NCI-H2029 (cell line): ENCODE results near the gene MEIOSIN.
A peak's percentile ranks its signal among the peaks of the same experiment; 100 is the strongest.
"Not testable (repeated sequence)": the region's sequence is repeated elsewhere in the genome, so short reads cannot be mapped to it uniquely, and the experiment has no call there.

Experiments
- DNase-seq: peaks from one replicate; lab custom pipeline; 2025; lab: John Stamatoyannopoulos, UW

Gene MEIOSIN

GRCh38 chr19:45780448-45781213, 47.4 kb downstream of the MEIOSIN start:
- peak; percentile 27 for DNase-seq

GRCh38 chr19:45781214-45782161, 48.2 kb downstream of the MEIOSIN start:
- peak; percentile 81 for DNase-seq

GRCh38 chr19:45782162-45782691, 49.0 kb downstream of the MEIOSIN start, which contains the start of gene DMPK:
Gene DMPK (minus strand): TSS chr19:45782490. CDS start chr19:45782352, 138 bp downstream.
- DNase-seq = no peak

- no peak for DNase-seq
Measured at GRCh38 chr19:45782820-45783785, 49.9 kb downstream of the MEIOSIN start.

GRCh38 chr19:45784096-45784495, 50.9 kb downstream of the MEIOSIN start:
- no peak for DNase-seq

GRCh38 chr19:45785097-45785496, 51.9 kb downstream of the MEIOSIN start:
- DNase-seq = no peak

GRCh38 chr19:45785781-45786532, 52.7 kb downstream of the MEIOSIN start:
- DNase-seq = no peak

- no peak for DNase-seq
Measured at GRCh38 chr19:45786533-45786894, 53.3 kb downstream of the MEIOSIN start.

GRCh38 chr19:45789035-45789786, 56.0 kb downstream of the MEIOSIN start:
- no peak for DNase-seq

GRCh38 chr19:45790942-45791341, 57.7 kb downstream of the MEIOSIN start:
- no peak for DNase-seq

GRCh38 chr19:45791744-45792469, 58.7 kb downstream of the MEIOSIN start:
- DNase-seq = no peak

GRCh38 chr19:45792470-45793177, 59.4 kb downstream of the MEIOSIN start, which contains the start of gene DMWD:
Gene DMWD (minus strand): TSS chr19:45792845. CDS start chr19:45792756, 89 bp downstream.
- DNase-seq = peak; percentile 97

- DNase-seq = no peak
Measured at GRCh38 chr19:45793178-45793564, 59.9 kb downstream of the MEIOSIN start.

GRCh38 chr19:45793876-45794275, 60.6 kb downstream of the MEIOSIN start:
- no peak for DNase-seq

GRCh38 chr19:45794627-45795026, 61.4 kb downstream of the MEIOSIN start:
- no peak for DNase-seq

- DNase-seq = peak; percentile 42
Measured at GRCh38 chr19:45798995-45799517, 65.8 kb downstream of the MEIOSIN start.

GRCh38 chr19:45799541-45799940, 66.3 kb downstream of the MEIOSIN start:
- not testable (repeated sequence) for DNase-seq

- no peak for DNase-seq
Measured at GRCh38 chr19:45800070-45800553, 66.9 kb downstream of the MEIOSIN start.
